ENCODE data around the gene SPEG. TPM values are rescaled to one million over a fixed set of nuclear protein-coding genes. Genes with fewer than 3 reads are reported as not detected.

The SPEG gene
- total and polyA plus RNA-seq, 2 of the 13 experiments (the other 11 are each of a cell fraction or from before 2014, with no cell fraction given), result 0.18 to 0.24 TPM

DNA sequence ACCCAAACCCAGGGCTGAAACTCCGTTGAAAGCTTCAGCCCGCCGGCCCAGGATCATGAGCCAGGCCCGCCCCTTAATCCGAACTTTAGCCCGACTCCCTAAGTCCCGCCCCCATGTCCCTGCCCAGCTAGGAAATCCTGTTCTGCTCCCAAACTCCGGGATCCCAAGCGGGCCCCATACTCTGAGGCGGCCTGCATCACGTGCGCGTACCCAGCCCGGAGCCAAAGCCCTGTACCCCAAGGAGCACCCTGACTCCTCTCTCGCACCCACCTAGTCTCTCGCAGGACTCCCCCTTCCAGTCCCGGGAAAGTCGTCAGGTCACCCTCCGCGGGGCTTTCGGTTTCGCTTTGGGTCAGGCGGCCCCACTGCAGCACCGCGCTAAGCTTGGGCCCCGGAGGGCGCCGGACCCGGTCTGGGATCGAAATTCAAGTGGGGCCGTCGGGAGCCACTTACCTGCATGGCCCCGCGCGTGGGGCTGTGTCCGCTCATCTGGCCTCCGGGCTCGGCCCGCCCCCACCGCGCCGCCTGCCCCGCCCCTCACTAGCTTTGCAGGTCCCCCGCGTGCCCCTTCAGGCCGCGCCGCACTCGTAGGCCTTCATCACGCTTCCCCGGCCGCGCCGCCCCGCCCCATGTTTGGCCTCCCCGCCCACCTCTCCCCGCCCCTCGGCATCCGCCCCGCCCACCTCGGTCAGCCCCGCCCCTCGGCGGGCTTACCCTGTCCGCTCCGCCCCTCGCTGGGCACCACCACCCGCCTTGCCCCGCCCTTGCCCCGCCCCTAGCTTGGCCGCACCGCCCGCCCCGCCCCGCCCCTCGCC lies 47.1 kb upstream of the SPEG start, which contains the start of gene DNPEP (continued):
- TF ChIP-seq, protein P1, sequence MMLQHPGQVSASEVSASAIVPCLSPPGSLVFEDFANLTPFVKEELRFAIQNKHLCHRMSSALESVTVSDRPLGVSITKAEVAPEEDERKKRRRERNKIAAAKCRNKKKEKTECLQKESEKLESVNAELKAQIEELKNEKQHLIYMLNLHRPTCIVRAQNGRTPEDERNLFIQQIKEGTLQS (CRISPR knock-in tag; IDR thresholded peaks at IDR 0.05), result no peak
- TF ChIP-seq RXRB (CRISPR knock-in tag; IDR thresholded peaks at IDR 0.05; ENCODE audit: borderline replicate concordance) (no peak), ZNF10 (CRISPR knock-in tag; IDR thresholded peaks at IDR 0.05; ENCODE audit: borderline replicate concordance, low read depth) (no peak), KDM6A (CRISPR knock-in tag; IDR thresholded peaks at IDR 0.05; ENCODE audit: low read depth) (no peak), MAFK (conservative IDR thresholded peaks at IDR 0.05 in 1 of 2, IDR thresholded peaks at IDR 0.05 in 1 of 2; ENCODE audit: low read length in 2 of 2) (no peak), ZNF232 (CRISPR knock-in tag; IDR thresholded peaks at IDR 0.05; ENCODE audit: borderline replicate concordance) (no peak), SETDB1 (CRISPR knock-in tag; IDR thresholded peaks at IDR 0.05; ENCODE audit: borderline replicate concordance) (no peak), ZNF570 (CRISPR knock-in tag; IDR thresholded peaks at IDR 0.05; ENCODE audit: borderline replicate concordance) (no peak), NFYB (CRISPR knock-in tag; IDR thresholded peaks at IDR 0.05) (peak; percentile 47), ZFP36 (IDR thresholded peaks at IDR 0.05; ENCODE audit: borderline replicate concordance, low read depth, low read length, partially characterized antibody) (no peak), NKX3-1 (CRISPR knock-in tag; IDR thresholded peaks at IDR 0.05) (peak; percentile 48; the same call in 1 of the 2 replicates), DMAP1 (CRISPR knock-in tag; IDR thresholded peaks at IDR 0.05) (peak; percentile 83), GTF2F1 (IDR thresholded peaks at IDR 0.05; ENCODE audit: low read length) (no peak), YY1 (IDR thresholded peaks at IDR 0.05; ENCODE audit: insufficient read depth, insufficient replicate concordance, low read depth, low read length) (no peak), ZNF382 (CRISPR knock-in tag; IDR thresholded peaks at IDR 0.05; ENCODE audit: borderline replicate concordance) (no peak), ZZZ3 (CRISPR knock-in tag; IDR thresholded peaks at IDR 0.05; ENCODE audit: borderline replicate concordance) (no peak), NFYC (CRISPR knock-in tag; IDR thresholded peaks at IDR 0.05) (no peak), ZNF501 (CRISPR knock-in tag; IDR thresholded peaks at IDR 0.05) (peak; percentile 98), RFXAP (CRISPR knock-in tag; IDR thresholded peaks at IDR 0.05; ENCODE audit: borderline replicate concordance) (peak; percentile 40; the same call in 1 of the 2 replicates), BHLHE40 (IDR thresholded peaks at IDR 0.05; ENCODE audit: low read length) (peak; percentile 79), SIX1 (CRISPR knock-in tag; IDR thresholded peaks at IDR 0.05; ENCODE audit: borderline replicate concordance) (0 out of 2 replicates have a peak, but pooled peaks have one; percentile 37), TARDBP (CRISPR knock-in tag; IDR thresholded peaks at IDR 0.05) (peak; percentile 80)
- TF ChIP-seq, protein P2, sequence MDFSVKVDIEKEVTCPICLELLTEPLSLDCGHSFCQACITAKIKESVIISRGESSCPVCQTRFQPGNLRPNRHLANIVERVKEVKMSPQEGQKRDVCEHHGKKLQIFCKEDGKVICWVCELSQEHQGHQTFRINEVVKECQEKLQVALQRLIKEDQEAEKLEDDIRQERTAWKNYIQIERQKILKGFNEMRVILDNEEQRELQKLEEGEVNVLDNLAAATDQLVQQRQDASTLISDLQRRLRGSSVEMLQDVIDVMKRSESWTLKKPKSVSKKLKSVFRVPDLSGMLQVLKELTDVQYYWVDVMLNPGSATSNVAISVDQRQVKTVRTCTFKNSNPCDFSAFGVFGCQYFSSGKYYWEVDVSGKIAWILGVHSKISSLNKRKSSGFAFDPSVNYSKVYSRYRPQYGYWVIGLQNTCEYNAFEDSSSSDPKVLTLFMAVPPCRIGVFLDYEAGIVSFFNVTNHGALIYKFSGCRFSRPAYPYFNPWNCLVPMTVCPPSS (IDR thresholded peaks at IDR 0.05), result no peak
- TF ChIP-seq, protein P3, sequence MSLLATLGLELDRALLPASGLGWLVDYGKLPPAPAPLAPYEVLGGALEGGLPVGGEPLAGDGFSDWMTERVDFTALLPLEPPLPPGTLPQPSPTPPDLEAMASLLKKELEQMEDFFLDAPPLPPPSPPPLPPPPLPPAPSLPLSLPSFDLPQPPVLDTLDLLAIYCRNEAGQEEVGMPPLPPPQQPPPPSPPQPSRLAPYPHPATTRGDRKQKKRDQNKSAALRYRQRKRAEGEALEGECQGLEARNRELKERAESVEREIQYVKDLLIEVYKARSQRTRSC (CRISPR knock-in tag; IDR thresholded peaks at IDR 0.05; ENCODE audit: low read depth), result no peak
- TF ChIP-seq, protein P4, sequence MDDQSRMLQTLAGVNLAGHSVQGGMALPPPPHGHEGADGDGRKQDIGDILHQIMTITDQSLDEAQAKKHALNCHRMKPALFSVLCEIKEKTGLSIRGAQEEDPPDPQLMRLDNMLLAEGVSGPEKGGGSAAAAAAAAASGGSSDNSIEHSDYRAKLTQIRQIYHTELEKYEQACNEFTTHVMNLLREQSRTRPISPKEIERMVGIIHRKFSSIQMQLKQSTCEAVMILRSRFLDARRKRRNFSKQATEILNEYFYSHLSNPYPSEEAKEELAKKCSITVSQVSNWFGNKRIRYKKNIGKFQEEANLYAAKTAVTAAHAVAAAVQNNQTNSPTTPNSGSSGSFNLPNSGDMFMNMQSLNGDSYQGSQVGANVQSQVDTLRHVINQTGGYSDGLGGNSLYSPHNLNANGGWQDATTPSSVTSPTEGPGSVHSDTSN (CRISPR knock-in tag; IDR thresholded peaks at IDR 0.05; ENCODE audit: borderline replicate concordance), result no peak
- TF ChIP-seq, protein P5, sequence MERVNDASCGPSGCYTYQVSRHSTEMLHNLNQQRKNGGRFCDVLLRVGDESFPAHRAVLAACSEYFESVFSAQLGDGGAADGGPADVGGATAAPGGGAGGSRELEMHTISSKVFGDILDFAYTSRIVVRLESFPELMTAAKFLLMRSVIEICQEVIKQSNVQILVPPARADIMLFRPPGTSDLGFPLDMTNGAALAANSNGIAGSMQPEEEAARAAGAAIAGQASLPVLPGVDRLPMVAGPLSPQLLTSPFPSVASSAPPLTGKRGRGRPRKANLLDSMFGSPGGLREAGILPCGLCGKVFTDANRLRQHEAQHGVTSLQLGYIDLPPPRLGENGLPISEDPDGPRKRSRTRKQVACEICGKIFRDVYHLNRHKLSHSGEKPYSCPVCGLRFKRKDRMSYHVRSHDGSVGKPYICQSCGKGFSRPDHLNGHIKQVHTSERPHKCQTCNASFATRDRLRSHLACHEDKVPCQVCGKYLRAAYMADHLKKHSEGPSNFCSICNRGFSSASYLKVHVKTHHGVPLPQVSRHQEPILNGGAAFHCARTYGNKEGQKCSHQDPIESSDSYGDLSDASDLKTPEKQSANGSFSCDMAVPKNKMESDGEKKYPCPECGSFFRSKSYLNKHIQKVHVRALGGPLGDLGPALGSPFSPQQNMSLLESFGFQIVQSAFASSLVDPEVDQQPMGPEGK (CRISPR knock-in tag; IDR thresholded peaks at IDR 0.05), result peak; percentile 78
